CD4-positive, alpha-beta T cell treated with Interleukin-15 for 4 hours (primary cell): ENCODE measurements around the gene SOHLH1.

Experiments
- DNase-seq: peaks from one replicate; pipeline ENCODE4 v3.0.0-alpha.2; 2020; ENCODE audit warnings: low spot score

The SOHLH1 gene

DNA sequence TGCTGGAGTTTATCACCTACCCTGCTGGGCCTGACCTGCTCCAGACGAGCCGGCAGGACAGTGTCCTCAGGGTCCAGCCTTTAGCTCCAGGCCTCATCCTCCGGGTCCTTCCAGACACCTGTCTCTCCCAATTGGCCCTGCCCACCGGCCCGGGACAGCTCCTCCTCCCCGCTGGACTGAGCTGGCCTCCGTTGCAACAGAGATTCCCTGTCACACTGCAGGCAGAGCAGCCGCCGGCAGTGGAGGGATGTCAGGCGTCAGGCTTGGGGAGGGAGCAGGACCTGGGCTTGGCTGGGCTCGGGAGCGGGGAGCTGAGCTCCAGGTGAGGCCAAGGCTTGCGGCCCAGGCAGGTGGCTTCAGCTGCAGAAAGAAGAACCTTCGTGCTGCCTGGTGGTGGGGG lies 4.4 kb upstream of the SOHLH1 start:
- DNase-seq = no peak

DNA sequence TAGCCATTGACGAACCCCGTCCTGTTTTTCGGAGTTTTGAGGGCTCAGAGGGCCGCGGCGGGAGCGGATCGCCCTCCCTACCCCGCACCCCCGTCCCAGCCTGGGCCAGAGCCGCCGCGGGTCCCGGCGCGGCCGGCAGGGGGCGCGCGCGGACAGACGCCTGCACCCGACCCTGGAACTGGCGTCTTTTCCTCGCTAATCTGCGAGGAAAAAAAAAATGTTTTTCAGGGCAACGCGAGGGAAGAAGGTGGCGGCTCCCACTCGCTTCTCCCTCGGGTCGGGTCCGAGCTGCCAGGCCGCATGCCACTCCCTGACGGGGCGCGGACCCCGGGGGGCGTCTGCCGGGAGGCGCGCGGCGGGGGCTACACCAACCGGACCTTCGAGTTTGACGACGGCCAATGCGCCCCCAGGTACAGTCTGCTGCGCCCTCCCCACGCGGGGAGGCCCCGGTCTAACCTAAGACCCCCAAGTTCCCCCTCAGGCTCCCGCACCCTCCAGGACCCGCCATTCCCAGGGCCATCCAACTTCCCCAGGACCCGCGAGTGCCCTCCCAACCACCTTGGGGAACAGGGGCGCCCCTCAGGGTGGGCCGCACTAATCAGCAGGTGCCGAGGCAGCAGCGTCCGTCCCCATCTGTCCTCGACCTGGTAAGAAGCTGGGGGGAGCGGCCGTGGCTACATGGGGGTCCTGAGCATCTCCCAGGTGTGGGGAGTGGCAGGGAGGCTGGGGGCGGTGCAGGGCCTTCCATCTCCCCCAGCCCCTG lies 2.9 kb upstream of the SOHLH1 start, which contains the start of gene KCNT1:
TSS of gene KCNT1 (plus strand) at position 227 of the 763 bp plus-strand sequence. CDS start at position 301, 74 bp downstream.
- peak; percentile 41 for DNase-seq

DNA sequence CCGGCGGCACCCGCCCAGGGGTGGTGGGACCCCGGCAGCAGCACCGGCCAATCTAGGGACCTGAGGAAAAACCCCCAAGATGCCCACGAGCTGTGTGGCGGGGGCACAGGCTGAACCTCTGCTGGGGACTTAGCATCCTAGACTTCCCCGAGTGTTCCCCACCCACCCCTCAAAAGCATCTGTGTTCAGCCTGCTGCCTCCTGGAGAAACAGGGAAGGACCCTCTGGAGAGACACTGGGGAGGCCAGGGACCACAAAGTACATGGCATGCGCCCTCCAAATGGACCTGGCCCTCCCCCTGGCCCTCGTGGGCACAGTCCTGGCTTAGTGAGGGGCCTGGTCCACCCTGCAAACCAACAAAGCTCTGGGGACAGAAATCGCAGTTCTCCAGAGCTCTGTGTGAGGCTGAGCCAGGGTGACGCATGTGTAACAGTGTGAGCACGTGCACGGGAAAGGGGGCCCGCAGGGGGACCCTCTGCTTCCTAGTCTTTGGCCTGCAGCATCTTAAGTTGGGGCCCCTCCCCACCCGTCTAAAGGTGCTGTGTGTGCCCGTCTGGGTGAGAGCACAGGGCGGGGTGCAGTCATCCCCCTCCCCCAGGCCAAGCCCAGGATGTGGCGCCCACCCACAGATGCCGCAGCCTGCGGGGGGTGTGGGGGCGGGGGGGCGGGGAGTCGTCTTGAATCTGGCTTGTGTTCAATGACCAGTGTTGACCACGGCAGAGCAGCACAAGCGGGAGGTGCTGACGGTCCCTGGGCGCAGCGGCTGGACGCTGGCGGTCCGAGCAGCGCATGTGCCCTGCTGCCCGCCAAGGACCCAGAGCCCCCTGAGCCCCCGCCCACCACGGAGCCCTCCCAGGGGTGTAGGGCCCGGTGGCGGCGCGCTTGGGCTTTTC lies 2.0 kb upstream of the SOHLH1 start:
- no peak for DNase-seq

DNA sequence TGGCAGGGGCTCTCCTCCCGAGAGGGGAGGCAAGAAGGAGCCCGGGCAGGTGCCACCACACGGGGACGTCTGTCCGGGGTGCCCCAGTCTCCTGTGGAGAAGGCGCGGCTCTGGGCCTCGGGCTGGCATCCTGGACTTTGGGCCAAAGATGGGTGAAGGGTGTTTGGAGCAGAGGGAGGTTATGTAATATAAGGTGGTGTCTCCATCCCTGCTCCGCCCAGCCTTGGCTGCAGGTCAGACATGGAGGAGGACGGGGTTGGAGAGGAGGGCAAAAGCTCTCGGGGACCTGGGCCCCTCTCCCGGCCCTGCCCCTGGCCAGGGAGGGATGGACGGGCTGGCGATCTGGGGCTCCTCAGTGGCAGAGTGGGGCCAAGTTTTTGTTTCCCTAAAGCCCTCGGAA lies 1.2 kb upstream of the SOHLH1 start:
- no peak for DNase-seq

DNA sequence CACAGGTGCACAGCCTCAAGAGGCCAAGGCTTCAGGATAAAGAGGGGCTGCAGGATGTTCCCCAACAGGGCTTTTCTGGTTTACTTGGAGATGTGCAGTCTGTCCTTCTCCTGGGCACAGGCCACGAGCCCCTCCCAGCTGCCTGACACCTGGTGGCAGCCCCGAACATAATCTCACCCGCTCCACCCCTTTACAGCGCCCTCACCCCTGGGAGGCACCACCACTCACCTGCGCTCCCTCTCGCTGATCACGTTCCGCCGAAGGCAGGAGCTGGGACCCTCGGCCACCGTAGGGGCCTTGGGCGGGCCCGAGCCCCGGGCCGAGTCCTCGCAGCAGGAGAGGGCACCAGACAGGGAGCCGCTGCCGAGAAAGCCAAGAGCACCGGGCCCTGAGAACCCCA lies 514 bp downstream of the SOHLH1 start:
- no peak for DNase-seq

DNA sequence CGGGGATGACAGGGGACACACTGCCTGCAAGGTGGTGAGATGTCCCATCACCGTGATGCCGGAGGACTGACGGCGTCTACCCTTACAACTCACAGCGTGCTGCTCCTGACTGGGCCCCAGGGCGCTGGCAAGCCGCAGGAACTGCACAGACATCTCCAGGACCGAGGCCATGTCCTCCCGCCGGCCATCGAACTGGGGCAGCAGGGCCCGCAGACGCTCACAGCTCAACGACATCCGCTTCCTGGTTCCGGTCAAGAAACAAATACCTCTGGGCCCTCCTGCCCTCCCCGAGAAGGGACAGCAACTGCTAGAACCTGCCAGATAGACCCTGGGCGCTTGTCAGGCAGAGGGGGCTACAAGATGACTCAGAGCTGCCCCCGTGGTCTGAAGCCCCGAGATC lies 1.0 kb downstream of the SOHLH1 start:
- no peak for DNase-seq

DNA sequence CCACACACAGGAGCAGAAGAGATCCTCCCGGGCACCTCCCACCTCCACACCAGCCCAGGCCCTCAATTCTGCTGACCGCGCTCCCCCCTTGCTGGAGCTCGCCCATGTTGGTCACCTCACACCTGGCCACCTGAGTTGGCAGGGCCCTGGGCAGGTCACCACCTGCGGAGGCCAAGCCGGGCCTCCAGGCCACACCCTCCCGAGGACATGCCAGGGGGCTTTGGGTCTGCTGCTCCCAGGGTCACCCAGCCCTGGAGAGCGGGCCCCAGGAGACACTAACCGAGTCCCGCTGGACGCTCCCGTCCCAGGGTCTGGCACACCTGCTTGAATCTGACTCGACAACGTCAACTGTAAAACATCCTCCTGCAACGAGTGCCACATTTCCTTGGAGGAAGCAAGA lies 2.1 kb downstream of the SOHLH1 start:
- no peak for DNase-seq

DNA sequence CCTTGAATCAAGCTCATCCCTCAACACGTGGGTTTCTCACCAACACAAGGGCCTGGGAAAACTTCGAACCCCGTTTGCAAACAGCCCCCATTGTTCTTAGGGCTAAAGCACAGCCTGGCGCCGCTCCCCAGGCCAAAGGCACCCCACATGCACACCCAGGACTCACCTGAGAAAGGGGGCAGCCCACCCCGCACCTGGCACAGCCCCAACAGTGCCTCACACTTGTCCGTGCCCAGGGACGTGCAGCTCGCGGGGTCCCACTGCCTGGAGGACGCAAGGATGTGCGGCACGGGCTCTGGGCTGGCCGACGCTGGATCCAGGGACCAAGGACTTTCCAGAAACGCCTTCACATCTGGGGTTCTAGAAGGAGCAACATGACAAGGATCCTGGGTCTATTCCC lies 2.8 kb downstream of the SOHLH1 start:
- DNase-seq = no peak

DNA sequence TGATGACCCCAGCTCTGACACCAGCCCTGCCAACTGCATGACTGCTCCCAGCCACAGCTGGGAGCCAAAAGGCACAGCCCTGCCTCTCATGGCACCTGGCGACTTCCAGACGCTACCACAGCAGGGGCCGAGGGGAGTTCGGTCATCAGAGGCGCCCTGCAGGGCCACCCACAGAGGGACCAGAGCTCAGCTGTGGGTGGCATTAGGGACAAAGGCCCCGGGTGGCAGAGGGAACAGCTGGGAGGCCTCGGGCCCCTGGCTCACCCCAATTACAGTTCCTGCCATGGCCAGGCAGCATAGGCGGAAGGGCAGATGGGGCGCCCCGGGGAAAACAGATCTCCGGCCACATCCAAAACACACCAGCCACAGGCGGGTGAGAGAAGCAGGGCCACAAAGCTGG lies 3.6 kb downstream of the SOHLH1 start:
- DNase-seq = no peak

DNA sequence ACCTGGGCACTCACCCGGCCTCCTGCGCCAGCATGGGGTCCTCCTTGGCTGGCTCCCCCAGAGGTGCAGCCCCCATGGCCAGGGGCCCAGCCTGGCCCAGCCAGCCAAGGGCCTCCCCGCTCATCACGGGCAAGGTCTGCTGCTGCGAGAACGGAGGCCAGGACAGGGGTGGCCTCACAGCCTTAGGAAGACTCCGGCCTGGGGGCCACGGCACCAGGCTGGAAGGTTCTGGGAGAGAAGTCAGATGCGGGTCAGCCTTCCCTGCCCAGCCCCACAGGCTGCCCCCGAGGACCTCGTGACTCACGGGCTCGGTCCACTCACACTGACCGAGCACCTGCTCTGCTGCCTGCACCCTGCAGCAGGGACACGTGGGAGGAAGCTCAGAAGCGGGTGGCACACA lies 4.2 kb downstream of the SOHLH1 start:
- no peak for DNase-seq

DNA sequence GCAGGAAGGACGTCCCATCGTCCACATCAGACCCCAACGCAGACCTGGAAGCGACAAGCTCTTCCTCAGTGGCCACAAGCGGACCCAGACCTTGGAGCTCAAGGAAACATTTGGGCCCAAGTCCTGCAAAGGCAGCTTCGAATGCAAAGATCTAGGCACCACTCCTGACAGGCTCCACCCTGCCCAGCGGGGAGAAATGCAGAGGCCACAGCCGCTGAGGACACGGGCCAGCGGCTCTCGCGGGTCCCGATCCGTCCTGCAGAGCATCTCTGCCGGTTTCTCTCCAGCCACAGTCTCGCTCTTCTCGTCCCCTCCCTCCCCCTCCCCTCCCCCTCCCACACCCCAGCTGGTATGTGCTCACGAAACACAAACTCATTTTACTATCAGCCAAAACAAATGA lies 4.9 kb downstream of the SOHLH1 start:
- DNase-seq = no peak

DNA sequence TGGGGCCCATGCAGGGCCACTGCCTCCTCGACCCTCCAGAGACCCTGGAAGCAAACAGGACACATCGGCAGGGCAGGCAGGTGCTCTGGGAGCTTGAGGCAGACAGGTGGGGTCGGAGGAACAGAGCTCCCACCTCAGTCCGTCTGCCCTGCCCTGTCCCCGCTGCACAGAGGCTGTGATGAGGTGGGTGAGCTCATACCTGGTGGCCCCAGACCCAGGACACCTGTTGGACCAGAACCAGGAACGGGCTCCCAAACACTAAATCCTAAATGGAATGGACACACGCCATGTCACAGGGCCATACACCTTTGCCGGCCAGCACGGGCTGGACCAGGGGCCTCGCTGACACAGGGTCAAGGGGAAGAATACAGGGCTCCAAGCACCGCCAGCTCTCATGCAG lies 5.5 kb downstream of the SOHLH1 start:
- DNase-seq = no peak

DNA sequence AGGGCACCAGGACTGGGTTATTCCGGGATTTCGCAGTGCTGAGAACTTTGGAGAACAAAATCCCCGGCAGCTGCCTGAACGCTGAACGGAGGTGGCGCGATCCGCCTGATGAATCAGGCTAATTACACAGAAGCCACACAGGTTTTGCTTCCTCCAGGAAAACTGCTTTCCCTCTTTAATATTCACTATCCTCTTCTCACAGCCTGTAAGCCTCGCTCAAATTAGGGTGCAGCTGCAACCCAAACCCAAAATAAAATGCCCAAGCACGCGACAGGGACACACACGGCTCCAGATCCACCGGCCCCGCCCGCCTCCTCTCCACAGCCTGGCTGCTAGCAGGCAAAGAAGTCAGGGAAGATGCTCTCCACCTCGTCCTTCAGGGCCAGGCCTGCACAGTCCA lies 6.0 kb downstream of the SOHLH1 start:
- DNase-seq = no peak

DNA sequence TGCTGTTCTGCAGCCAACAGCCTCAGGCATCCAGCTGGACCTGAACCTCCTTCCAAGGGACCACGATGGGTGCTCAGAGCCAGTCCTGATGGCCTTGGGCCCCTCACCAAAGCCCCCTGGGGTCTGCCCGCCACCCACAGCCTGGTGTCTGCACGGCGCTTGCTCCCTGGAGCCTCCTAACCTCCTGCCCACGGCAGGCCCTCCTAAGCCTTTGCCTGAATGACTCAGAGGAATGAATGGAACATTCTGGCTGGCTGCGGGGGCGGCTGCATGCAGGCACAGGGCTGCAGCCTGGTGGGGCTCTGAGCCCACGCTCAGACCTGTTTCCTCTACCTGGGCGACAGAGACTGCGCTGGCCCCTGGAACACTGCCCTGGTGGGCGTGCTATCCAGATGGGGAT lies 6.9 kb downstream of the SOHLH1 start:
- no peak for DNase-seq

DNA sequence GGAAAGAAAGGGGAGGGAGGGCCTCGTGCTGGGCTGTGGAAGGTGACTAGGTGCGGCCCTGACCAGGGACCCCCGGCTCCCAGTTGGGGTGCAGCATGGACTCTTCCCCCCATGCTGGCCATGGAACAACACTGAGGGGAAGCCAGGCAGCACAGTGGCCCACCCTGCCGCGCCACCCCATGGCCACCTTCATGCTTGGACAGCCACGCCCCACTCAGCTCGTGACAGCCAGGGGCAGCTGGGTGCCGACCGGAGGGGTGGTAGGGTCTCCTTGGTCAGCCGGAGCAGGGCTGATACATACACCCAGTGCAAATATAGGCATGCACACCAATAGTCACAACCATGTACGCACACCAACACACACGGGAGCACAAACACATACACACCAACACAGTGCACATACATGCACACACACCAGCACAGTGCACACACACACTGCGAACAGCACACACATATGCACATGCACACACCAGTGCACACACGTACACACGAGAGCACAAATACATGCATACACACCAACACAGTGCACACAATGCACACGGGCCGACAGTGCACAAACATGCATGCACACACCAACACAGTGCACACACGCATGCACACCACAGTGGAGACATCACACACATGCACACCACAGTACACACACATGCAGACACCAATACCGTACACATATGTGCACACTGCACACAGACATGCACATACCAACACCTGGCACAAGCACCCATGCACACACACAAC lies 8.3 kb downstream of the SOHLH1 start:
- DNase-seq = no peak

DNA sequence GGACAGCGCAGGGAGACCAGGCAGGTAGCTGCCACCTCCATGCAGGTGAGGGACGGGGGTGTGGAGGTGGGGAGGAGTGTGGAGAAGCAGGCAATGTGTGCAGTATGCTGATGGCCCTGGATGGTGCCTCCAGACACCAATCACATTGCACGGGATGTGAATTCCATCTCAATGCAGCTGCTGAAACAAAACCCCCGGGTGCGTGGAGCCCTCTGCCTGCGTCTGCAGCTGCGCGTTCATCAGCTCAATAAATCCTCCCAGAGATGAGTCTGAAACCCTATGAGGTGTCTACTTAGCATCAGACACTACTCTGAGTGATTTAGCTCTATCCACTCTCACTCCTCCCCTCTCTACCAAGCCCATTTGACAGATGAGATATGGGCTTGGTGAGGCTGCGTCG lies 10.3 kb downstream of the SOHLH1 start:
- DNase-seq = no peak

DNA sequence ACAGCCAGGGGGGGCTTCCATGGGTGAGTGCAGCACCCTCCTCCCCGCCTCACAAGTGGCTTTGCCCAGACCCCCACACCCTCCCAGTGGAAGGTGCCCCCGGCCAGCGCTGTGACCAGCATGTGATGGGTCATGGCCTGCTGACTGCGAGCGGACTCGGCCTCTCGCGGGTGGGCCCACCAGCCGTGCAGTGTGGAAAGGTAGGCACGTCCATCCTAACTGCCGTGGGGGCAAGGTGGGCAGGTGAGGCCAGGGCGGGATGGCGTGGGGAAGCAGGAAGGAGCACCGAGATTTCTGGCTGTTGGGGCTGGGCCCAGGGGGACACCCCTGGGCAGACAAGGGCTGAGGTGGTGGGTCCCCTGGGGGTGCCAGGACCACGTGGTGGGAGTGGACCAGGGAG lies 12.1 kb downstream of the SOHLH1 start:
- no peak for DNase-seq

DNA sequence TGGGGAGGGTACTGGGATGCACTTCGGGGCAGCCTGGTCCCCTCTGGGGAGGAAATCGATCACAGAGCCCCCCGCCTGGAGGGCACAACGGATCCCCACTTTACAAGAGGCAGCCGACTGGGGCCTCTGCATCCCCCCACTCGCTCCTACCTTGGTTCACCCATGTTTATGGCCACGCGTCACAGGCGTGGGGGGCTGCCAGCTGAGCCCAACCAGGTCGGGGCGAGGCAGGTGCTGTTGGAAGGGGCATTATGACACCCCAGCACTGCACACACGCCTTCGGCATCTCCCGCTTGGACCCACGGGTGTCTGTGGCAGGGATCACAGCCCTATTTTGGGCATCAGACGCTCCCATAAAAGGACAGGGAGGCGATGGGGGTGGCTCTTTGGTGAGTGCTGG lies 14.6 kb downstream of the SOHLH1 start:
- DNase-seq = no peak

DNA sequence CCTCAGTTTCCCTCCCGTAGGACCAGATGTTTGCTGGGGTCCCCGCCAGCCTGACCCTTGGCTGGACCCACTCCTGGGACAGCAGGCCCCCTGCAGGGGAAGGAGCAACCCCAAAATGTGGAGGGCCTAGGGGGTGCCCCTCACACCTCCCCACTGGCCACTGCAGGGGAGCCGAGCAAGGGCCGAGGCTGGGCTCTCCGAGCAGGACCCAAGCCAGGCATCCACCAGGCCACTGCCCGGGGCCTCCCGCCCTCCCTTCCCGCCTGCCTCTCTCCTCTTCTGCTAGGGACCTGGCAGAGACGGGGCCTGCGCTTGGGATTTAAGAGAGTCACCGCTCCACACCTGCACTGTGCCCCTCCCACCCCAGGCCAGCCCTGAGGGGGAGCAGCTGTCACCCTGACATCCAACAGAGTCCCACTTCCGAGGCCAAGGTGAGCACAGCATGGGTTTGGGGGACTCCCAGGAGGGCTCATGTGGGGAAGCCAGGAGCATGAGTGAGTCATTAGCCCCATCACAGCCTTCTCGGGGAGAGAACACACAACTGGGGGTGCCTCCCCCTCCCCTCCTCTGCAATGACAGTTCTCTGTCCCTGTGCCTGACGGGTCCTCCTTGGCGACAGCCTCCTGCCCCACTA lies 15.8 kb downstream of the SOHLH1 start:
- no peak for DNase-seq

DNA sequence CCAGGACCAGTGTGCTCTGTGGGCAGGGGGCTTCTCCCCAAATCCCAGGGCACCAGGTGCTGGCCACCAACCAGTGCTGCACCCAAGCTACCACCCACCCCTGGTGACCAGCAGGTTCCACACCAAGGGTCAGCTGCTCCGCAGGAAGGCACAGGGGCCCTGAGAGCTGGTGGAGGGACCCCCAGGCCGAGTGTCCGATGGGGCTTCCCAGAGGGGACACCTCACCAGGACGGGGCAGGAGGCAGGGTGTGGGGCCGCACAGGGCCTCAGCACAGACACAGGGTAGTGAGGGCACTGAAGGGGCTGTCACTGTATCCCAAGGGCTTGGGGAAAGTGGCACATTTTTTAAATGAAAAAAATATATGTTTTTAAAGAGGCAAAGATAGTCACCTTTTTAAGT lies 18.1 kb downstream of the SOHLH1 start:
- no peak for DNase-seq

DNA sequence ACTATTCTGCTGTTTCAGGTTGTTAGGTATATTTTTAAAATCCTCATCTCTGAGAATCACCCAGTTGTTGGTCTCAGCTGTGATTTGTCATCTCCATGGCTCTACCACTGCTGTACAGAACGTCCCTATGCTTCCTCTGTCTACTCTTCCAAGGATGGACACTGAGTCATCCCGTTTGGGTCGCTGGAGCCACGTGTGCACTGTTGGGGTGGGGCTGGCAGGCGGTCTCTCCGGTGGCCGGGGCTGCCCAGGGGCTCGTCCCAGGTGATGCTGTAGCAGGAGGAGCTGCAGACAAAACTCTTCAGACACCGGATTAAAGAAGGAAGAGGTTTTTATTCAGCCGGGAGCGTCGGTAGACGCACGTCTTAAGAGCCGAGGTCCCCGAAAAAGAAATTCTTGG lies 19.2 kb downstream of the SOHLH1 start:
- no peak for DNase-seq
